ENCODE data around the gene KCNK13.

KCNK13 gene

DNA sequence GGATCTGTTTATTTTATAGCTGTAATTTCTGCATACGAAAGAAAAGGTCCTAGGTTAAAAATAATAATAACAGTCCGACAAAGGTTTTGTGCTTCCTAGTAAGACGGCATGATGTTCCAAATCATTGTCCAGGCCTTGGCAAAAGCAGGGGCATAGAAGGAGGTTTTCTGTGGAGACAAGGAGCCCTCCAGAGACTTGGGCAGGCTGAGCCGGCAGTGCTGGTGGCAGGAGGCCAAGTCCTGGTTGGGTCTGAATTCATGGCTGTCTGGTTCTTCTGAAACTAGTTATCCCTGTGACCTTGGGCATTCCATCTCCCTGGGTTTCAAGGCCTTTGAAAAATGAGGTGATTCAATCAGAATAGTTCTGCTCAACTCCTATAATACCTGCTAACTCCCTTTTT is 44.0 kb downstream of the KCNK13 start:
- peak; percentile 9 for DNase-seq
- Histone ChIP-seq H3K4me3 (ENCODE audit: low read depth, low read length) (no peak overlapping the region), H3K27me3 (replicated peaks) (no peaks in the 10 kb centered on the region), H3K27ac (no peak overlapping the region), H3K36me3 (replicated peaks) (no peaks in the 10 kb centered on the region)
- in situ Hi-C loops (cut with HindIII; ENCODE audit: low pct_ligation_motif_present, low sequenced_read_pairs), result no loop called here
- TF ChIP-seq, protein P1, sequence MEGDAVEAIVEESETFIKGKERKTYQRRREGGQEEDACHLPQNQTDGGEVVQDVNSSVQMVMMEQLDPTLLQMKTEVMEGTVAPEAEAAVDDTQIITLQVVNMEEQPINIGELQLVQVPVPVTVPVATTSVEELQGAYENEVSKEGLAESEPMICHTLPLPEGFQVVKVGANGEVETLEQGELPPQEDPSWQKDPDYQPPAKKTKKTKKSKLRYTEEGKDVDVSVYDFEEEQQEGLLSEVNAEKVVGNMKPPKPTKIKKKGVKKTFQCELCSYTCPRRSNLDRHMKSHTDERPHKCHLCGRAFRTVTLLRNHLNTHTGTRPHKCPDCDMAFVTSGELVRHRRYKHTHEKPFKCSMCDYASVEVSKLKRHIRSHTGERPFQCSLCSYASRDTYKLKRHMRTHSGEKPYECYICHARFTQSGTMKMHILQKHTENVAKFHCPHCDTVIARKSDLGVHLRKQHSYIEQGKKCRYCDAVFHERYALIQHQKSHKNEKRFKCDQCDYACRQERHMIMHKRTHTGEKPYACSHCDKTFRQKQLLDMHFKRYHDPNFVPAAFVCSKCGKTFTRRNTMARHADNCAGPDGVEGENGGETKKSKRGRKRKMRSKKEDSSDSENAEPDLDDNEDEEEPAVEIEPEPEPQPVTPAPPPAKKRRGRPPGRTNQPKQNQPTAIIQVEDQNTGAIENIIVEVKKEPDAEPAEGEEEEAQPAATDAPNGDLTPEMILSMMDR (IDR thresholded peaks at IDR 0.05; ENCODE audit: low read depth, low read length, missing control alignments), result no peak

DNA sequence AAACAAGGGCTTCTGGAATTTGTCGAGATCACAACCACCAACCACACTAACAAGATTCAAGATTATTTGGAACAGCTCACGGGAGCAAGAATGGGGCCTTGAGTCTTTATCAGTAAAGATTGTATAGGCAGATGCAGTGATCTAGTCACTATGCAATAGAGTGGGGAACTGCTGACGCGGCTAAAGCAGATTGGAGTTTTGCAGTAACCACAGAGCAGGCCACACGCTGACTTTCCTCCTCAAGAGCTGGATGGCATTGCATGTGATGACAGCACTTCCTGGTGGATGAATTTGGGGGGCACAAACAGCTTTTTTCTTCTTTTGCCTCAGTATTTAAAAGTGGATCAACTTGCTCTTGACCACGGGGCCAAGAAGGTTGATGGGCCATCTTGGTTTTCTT is 46.0 kb downstream of the KCNK13 start:
- no peaks in the 10 kb centered on the region for H3K27me3 ChIP-seq (replicated peaks)
- in situ Hi-C loops (cut with HindIII; ENCODE audit: low pct_ligation_motif_present, low sequenced_read_pairs), result no loop called here
- no peaks in the 10 kb centered on the region for H3K36me3 ChIP-seq (replicated peaks)
- TF ChIP-seq, protein P1 (IDR thresholded peaks at IDR 0.05; ENCODE audit: low read depth, low read length, missing control alignments), result no peak
- H3K27ac ChIP-seq, result no peak overlapping the region
- DNase-seq, result no peak
- H3K4me3 ChIP-seq (ENCODE audit: low read depth, low read length), result no peak overlapping the region

DNA sequence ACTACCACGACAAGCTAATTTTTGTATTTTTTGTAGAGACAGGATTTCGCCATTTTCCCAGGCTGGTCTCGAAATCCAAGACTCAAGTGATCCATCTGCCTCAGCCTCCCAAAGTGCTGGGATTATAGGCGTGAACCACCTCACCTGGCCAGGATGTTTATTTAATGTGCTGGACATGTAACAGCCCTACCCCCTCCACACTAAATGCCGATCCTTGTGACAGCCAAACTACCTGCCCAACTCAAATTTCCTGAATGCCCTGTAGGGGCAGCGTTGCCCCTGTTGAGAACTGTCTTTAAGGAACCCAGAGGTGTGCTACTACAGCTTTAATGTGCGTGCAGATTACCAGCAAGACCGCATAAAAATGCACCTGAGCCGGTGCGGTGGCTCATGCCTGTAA is 48.1 kb downstream of the KCNK13 start:
- H3K27me3 ChIP-seq (replicated peaks), result no peaks in the 10 kb centered on the region
- no peak overlapping the region for H3K4me3 ChIP-seq (ENCODE audit: low read depth, low read length)
- in situ Hi-C loops (cut with HindIII; ENCODE audit: low pct_ligation_motif_present, low sequenced_read_pairs), result no loop called here
- no peak for DNase-seq
- H3K27ac ChIP-seq, result no peak overlapping the region
- no peaks in the 10 kb centered on the region for H3K36me3 ChIP-seq (replicated peaks)
- TF ChIP-seq, protein P1 (IDR thresholded peaks at IDR 0.05; ENCODE audit: low read depth, low read length, missing control alignments), result peak; percentile 58

DNA sequence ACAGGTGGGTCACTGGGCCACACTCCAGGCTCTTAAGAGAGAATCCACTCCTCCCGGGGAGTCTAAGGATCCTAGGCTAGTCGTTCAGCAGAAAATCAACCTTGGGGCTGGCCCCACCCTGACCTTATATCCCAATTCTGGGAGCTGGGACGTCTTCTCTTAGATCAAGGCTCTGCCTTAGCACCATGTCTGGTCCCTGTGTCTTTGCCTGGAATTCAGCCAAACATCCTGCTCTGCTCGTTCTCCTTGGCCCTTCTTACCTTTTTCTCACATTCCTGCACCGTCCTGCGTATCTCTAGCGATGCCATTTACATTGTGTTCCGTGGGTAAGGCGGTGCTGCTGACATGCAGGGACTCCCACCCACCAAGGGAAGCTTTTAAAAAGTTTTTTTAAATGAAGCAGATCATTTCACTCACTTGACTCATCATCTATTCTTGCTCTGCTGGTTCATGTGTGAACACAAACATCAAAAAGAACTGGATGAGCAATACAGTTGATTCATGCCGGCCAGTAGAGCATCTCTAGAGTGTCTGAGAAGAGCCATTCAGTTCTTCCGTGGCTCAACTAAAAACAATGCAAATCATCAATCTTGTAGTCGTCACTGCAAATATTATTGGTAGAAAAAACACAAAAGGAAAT is 50.2 kb downstream of the KCNK13 start:
- Histone ChIP-seq H3K27ac (no peak overlapping the region), H3K27me3 (replicated peaks) (no peaks in the 10 kb centered on the region), H3K36me3 (replicated peaks) (no peaks in the 10 kb centered on the region), H3K4me3 (ENCODE audit: low read depth, low read length) (no peak overlapping the region)
- in situ Hi-C loops (cut with HindIII; ENCODE audit: low pct_ligation_motif_present, low sequenced_read_pairs), result no loop called here
- TF ChIP-seq, protein P1 (IDR thresholded peaks at IDR 0.05; ENCODE audit: low read depth, low read length, missing control alignments), result no peak
- peak; percentile 86 for DNase-seq

DNA sequence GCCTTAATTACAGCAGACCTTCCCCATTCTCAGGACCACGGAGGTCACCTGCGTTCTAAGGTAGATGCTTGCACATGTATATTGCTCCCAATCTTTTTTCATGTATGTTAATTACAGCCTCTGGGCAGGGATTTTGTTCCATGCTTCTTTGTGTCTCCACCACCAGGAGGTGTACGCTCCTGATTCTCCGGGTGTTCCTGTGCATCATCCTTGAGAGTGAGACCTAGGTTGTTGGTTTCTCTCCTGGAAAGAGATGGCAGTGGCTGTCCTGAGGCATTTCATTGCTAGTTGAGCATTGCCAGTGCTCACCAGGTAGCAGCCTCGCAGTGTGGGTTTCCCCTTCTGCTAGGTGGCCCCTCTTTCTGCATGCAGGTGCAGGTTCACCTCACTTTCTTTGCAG is 52.8 kb downstream of the KCNK13 start:
- Histone ChIP-seq H3K27ac (no peak overlapping the region), H3K27me3 (replicated peaks) (no peaks in the 10 kb centered on the region), H3K4me3 (ENCODE audit: low read depth, low read length) (no peak overlapping the region), H3K36me3 (replicated peaks) (no peaks in the 10 kb centered on the region)
- no peak for DNase-seq
- in situ Hi-C loops (cut with HindIII; ENCODE audit: low pct_ligation_motif_present, low sequenced_read_pairs), result no loop called here
- TF ChIP-seq, protein P1 (IDR thresholded peaks at IDR 0.05; ENCODE audit: low read depth, low read length, missing control alignments), result peak; percentile 54

DNA sequence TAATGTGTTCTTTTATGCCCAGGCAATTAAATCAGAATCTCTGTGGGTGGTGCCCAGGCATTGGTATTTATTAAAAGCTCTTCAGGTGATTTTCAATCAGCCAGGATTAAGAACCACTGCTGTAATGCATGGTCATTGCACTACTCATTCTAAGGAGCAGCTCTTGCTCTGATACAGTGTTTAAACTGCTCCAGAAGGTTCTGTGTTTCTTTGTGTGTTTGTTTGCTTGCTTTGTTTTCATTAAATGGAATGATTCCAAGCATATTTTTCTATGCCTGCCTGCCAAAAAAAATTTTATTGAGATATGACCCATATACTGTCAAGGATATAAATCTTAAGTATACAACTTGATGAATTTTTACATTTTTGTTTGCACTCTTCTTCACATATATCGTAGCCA is 54.0 kb downstream of the KCNK13 start:
- TF ChIP-seq, protein P1 (IDR thresholded peaks at IDR 0.05; ENCODE audit: low read depth, low read length, missing control alignments), result no peak
- Histone ChIP-seq H3K27me3 (replicated peaks) (no peaks in the 10 kb centered on the region), H3K27ac (no peak overlapping the region), H3K36me3 (replicated peaks) (no peaks in the 10 kb centered on the region), H3K4me3 (ENCODE audit: low read depth, low read length) (no peak overlapping the region)
- DNase-seq, result no peak
- in situ Hi-C loops (cut with HindIII; ENCODE audit: low pct_ligation_motif_present, low sequenced_read_pairs), result no loop called here
